ENCODE measurements around the gene C11orf86. TPM values are rescaled to one million over a fixed set of nuclear protein-coding genes. Genes with fewer than 3 reads are reported as not detected.
A peak's percentile ranks its signal among the peaks of the same experiment; 100 is the strongest.

The C11orf86 gene
- total RNA-seq, 2 donors from 2014 or later = not detected

DNA sequence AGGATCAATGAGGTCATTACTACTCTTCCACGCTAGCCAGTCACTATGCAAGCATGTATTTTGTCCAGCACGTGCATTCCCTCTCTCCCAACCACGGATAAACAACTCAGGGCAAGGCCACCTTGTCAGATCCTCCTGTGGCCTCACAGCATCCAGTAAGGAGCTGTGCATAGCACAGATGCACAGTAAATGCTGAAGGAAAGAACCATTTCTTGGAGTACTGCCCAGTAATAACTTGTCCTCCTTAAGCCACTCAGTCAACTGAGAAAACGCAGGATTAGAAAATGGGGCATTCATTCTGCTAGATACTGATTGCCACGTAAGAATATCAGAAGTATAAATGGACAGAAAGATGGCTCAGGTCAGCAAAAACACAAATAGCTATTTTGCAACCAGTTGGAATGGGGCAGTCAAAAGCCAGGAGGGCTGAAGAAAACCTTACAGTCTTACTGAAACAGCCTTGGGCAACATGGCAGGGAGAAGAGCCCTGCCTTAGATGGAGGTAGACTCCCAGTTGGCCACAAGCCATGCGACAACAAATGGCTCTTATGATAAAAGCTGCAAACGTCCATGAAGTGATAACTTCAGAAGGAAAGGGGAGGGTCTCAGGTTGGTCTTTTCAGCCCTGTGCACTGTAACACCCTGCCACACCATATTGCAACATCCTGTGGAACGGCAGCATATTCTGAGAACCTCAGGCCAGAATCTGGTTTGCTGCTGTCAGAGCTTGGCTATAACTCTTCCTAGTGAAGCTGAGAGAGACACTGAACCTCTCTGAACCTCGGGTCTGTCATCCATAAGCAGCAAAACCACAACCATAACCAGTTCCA, 39.9 kb upstream of the C11orf86 start:
- H3K4me3 ChIP-seq = no peak overlapping the region
- TF ChIP-seq CTCF (IDR thresholded peaks at IDR 0.05) (no peak), POLR2A (IDR thresholded peaks at IDR 0.05) (no peak), POLR2AphosphoS5 (IDR thresholded peaks at IDR 0.05) (no peak)
- H3K9me3 ChIP-seq = no peaks in the 10 kb centered on the region
- intact Hi-C loops (cut with DNase I) = no loop called here
- 55% methylated on average over 9 of the region's 9 CpGs for WGBS
- no peaks in the 10 kb centered on the region for H3K36me3 ChIP-seq
- peaks cover 6% of the 10 kb centered on the region for H3K4me1 ChIP-seq (replicated peaks)
- H3K27me3 ChIP-seq (replicated peaks; ENCODE audit: insufficient read depth) = no peaks in the 10 kb centered on the region
- DNase-seq (ENCODE audit: low spot score) = no peak
- peak overlapping the region in 1 of 2 donors; percentile 33 for H3K27ac ChIP-seq

DNA sequence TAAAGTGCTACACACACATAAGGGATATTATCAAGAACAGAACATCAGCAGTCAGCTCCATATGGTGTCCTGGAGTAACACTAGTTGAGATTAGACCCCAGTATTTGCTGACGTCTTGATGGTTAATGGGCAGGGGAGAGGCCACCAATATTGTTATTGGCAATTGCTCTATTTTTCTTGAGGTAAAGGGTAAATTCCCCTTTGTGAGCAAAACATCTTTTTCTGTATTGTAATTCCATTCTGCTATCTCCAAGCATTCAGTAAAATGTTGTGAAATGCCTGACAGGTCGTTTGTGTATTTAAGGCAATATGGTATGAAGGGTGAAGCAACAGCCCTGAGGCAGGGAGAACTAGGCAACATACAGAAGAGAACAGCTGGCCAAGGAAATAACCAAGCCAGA, 38.8 kb upstream of the C11orf86 start:
- intact Hi-C loops (cut with DNase I) = no loop called here
- H3K4me1 ChIP-seq (replicated peaks) = peaks cover 6% of the 10 kb centered on the region
- no peaks in the 10 kb centered on the region for H3K36me3 ChIP-seq
- no peaks in the 10 kb centered on the region for H3K9me3 ChIP-seq
- TF ChIP-seq POLR2A (IDR thresholded peaks at IDR 0.05) = no peak
- no peak for TF ChIP-seq CTCF (IDR thresholded peaks at IDR 0.05)
- TF ChIP-seq POLR2AphosphoS5 (IDR thresholded peaks at IDR 0.05) = no peak
- no peak for DNase-seq (ENCODE audit: low spot score)
- H3K27ac ChIP-seq = no peak overlapping the region
- H3K4me3 ChIP-seq = no peak overlapping the region
- no peaks in the 10 kb centered on the region for H3K27me3 ChIP-seq (replicated peaks; ENCODE audit: insufficient read depth)
- WGBS = 63% methylated on average over 2 of the region's 2 CpGs

GRCh38 chr11:66937193-66937733, 37.8 kb upstream of the C11orf86 start:
- Histone ChIP-seq H3K9me3 (no peaks in the 10 kb centered on the region), H3K4me1 (replicated peaks) (peaks cover 2% of the 10 kb centered on the region), H3K27ac (no peak overlapping the region), H3K27me3 (replicated peaks; ENCODE audit: insufficient read depth) (no peaks in the 10 kb centered on the region), H3K36me3 (no peaks in the 10 kb centered on the region), H3K4me3 (no peak overlapping the region)
- intact Hi-C loops (cut with DNase I) = no loop called here
- WGBS = 100% methylated on average over 1 of the region's 1 CpG
- DNase-seq (ENCODE audit: low spot score) = no peak
- TF ChIP-seq CTCF (IDR thresholded peaks at IDR 0.05) (no peak), POLR2AphosphoS5 (IDR thresholded peaks at IDR 0.05) (no peak), POLR2A (IDR thresholded peaks at IDR 0.05) (no peak)

GRCh38 chr11:66938582-66939135, 36.4 kb upstream of the C11orf86 start:
- H3K36me3 ChIP-seq = no peaks in the 10 kb centered on the region
- no peak for DNase-seq (ENCODE audit: low spot score)
- no peaks in the 10 kb centered on the region for H3K9me3 ChIP-seq
- no peak overlapping the region for H3K4me3 ChIP-seq
- intact Hi-C loops (cut with DNase I) = no loop called here
- H3K27me3 ChIP-seq (replicated peaks; ENCODE audit: insufficient read depth) = no peaks in the 10 kb centered on the region
- no peak for TF ChIP-seq POLR2A (IDR thresholded peaks at IDR 0.05)
- TF ChIP-seq CTCF (IDR thresholded peaks at IDR 0.05) = no peak
- TF ChIP-seq POLR2AphosphoS5 (IDR thresholded peaks at IDR 0.05) = no peak
- no peak overlapping the region for H3K27ac ChIP-seq
- H3K4me1 ChIP-seq (replicated peaks) = no peaks in the 10 kb centered on the region
- 92% methylated on average over 5 of the region's 5 CpGs for WGBS
